SHP77 treated with DMSO at 0.1 percent for 48 hours (cell line): ENCODE measurements around the gene EZH1.
A peak's percentile ranks its signal among the peaks of the same experiment; 100 is the strongest.

ENCODE experiments used
- DNase-seq: peaks from one replicate; lab custom pipeline; 2025; lab: John Stamatoyannopoulos, UW

EZH1 gene

DNA sequence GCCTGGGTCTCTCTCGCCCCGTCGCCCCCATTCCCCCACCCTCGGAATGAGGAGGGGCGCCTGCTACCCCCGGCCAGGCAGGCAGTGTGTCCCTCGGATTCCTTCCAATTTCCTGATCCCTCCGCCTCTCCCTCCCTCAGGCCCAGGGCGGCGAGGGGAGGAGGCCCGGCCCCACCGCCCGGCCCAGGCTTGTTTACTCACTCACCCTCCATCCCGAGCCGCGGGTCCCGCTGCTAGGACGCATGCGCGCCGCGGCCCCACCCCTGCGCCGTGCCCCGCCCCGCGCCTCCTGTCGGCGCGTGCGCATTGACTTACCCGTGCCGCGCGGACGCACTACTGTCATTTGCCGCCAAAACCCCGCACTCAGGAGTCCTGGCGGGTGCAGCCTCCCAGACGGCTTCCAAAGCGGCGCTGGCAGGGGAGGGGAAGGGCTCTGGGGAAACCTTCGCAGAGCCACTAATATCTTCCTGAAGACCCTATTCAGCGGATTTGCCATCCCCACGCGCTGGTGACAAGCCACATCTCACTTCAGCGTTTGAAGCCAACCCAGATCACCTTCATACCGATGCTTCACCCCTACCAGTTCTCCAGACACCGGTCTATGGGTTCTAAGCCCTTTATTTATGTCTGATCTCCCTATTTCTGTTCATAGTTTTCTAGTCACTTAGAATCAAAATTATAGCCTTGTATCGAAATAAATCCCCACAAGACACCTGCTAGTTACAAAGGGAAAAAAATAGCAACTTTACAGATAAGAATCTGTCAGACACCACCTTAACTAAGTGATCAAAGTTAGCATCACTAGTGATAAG, at the start of gene EZH1:
Gene EZH1 (minus strand): TSS at position 235 of the 812 bp plus-strand sequence. CDS start 16,099 bp downstream, outside the sequence.
- peak; percentile 86 for DNase-seq

- DNase-seq, result no peak
These were observed 47.7 kb upstream of the EZH1 start for GRCh38 chr17:42792545-42792944.

DNA sequence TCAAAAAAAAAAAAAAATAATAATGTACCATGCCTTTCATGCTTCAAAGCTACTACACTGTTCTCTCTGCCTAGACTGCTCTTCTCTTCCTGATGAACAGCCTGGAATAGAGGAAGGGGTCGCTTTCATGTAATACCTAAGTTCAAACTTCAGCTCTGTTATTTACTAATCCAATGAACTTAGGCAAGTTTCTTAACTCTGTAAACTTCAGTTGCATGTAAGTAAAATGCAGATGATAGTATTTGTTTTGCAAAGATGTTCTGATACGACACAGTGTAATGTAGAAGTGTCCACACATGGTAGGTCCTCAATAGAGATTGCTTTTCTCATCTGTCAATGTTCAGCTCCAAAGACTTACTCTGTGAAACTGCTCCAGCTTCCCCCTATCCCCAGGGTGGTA, 47.1 kb upstream of the EZH1 start:
- DNase-seq, result no peak

DNA sequence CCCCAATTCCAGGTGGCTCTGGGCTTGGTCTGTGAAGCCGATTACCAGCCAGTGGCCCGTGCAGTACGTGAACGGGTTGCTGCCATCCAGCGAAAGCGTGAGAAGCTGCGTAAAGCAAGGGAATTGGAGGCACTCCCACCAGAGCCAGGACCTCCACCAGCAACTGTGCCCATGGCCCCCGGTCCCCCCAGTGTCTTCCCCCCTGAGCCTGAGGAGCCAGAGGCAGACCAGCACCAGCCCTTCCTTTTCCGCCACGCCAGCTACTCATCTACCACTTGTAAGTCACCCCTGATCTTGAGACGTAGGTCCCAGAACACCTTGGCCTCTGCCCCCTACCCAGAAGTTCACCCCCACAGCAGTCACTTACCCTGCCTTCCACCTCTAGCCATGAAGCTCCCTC, 42.4 kb upstream of the EZH1 start:
- DNase-seq, result no peak

- no peak for DNase-seq
These were observed 40.2 kb upstream of the EZH1 start for GRCh38 chr17:42784811-42785592.

DNA sequence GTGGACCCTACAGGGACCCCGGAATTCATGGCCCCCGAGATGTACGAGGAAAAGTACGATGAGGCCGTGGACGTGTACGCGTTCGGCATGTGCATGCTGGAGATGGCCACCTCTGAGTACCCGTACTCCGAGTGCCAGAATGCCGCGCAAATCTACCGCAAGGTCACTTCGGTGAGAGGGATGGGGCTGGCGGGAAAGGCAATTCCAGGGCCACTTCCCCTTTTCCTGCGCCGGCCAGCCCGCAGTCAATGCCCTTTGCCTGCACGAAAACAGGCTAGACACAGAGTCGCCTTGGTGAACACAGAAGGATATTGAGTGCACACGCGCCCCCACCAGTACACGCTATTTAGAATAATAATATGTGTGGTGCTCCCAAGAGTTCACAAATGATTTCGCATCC, 39.6 kb upstream of the EZH1 start:
- no peak for DNase-seq

GRCh38 chr17:42783791-42784138, 38.9 kb upstream of the EZH1 start:
- DNase-seq, result no peak

DNA sequence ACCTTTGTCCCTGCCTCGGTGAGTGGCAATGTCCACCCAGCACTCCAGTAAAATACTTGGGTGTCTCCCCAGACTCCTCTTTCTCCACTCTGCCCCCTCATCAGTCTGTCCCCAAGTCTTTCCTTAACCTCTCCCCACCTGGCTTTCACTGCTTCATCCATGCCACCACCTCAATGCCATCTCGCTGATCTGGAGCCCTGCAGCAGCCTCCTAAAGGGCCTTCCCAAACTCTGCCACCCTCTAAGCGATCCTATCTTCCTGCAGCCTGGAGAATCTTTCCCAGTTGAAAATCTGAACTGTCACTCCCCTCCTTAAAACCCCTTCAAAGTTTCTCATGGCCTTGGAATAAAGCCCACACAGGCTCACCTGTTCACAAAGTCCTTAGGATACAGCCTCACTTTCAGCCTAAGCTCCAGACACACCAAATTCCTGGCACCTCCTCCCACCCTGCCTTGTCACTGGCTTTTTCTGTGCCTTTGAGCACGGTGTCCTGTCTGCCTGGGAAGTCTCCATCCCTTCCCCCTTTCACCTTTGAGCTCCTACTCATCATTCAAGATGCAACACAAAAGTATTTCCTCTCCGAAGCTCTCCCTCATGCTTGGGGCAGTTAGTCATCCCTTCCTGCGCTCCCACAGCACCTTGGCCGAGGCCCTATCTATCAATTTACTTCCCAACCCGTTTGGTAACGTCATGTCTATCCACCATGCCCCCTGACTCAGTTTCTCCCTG, 38.4 kb upstream of the EZH1 start:
- DNase-seq, result no peak

- no peak for DNase-seq
These were observed 37.6 kb upstream of the EZH1 start for GRCh38 chr17:42782166-42783061.

GRCh38 chr17:42781639-42782165, 36.9 kb upstream of the EZH1 start:
- DNase-seq, result no peak

- DNase-seq, result no peak
These were observed 36.2 kb upstream of the EZH1 start for GRCh38 chr17:42780851-42781638.

DNA sequence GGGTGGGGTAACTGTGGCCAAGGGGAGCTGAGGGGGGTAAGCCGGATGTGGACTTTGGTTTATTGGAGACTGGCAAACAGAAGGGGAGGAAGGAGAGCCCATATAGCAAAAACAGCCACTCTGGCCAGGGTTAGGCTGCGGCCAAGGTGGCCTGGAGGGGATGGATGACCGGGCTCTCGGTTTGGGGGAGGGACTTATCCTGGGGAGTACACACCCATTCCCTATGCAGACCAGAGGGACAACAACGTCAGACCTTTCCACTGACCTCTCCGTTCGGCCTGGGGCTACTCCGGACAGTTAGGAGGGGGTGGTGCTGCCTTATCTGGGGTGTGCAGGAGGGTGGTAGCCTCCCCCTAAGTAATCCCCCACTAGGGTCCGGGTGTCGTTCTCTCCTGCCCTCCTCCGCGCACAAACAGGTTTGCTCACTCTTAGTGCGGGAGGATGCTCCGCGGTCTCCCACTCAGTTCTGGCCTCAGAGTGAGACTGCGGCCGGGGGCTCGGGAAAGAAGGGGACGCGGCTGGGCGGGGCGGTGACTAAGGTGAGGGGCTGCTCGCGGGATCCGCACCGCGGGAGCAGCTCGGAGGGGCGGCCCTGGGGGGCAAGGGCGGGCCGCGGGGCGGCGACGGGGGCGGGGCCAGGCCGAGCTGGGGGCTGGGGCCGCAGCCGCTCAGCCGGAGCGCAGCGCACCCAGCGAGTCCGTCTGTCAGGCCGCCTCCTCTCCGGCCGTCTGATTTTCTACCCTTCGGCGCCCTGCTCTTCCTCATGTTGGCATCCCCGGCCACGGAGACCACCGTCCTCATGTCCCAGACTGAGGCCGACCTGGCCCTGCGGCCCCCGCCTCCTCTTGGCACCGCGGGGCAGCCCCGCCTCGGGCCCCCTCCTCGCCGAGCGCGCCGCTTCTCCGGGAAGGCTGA, 35.4 kb upstream of the EZH1 start, which contains the start of gene WNK4:
Gene WNK4 (plus strand): TSS at position 675 of the 915 bp plus-strand sequence. CDS start 89 bp downstream, at position 764.
- no peak for DNase-seq

DNA sequence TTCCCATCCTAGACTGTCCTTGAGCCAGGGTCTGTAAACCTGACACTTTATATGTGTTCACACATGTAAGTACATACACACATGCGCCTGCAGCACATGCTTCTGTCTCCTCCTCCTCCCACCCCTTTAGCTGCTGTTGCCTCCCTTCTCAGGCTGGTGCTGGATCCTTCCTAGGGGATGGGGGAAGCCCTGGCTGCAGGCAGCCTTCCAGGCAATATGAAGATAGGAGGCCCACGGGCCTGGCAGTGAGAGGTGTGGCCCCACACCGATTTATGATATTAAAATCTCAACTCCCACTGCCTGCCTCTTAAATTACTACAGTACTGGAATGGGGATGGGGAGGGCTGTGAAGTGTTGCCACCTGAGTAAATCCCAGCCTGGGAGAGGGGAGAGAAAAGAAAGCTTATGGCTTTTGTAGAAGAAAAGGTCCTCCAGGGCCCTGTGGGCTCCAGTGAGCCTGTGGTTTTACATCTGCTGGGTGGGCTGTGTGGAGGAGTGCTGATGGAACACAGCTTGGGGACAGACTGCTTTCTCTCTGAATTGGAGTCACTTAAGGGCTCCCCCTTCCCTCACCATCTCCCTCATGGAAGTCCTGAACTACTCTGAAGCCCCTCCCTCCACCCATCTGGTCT, 34.6 kb upstream of the EZH1 start:
- no peak for DNase-seq

GRCh38 chr17:42778570-42778969, 33.7 kb upstream of the EZH1 start:
- no peak for DNase-seq

GRCh38 chr17:42775534-42776098, 30.8 kb upstream of the EZH1 start:
- no peak for DNase-seq

DNA sequence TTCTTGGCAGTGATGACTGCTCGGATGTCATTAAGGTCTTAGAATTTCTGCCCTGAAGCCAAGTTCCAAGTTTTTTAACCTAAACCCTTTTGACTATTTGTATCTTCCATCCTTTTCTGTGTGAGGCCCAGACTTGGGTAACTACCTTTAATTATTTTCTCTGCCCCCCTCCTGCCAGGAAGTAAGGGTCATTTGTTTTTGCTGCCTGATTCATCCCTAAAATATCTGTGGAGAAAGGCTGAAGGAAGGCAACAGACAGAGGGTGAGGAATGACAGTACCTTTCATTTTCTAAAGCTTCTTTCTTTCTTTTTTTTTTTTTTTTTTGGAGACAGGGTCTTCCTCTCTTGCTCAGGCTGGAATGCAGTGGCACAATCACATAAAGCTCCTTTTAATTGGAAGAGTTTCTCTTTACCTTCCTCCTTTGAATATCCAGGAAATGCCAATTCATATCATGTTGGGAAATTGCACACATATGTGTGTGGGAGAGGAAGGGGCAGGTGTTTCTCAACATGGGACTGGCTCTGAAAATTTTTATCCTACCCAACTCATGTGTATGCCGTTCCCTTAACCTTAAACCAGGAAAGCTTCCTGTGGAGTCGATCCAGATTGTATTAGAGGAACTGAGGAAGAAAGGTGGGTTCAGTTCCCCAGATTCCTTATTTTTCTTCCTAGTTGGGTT, 29.4 kb upstream of the EZH1 start:
- no peak for DNase-seq

- peak; percentile 57 for DNase-seq
These were observed 28.6 kb upstream of the EZH1 start, which contains the start of gene VPS25 for GRCh38 chr17:42773290-42774035. Gene VPS25, plus strand, starts transcription at chr17:42773449. Its CDS starts 27 bp downstream, at chr17:42773476.
